Neural cell (in vitro differentiated cells): ENCODE data around the gene TMEM252. TPM values are rescaled to one million over a fixed set of nuclear protein-coding genes. Genes with fewer than 3 reads are reported as not detected.

Experiments used
- H2AFZ ChIP-seq: fragments of 200-600, 300-800 bp; sonication (generic), shearing (Covaris generic); 2 replicates; pipeline ENCODE4 v1.6.0; 2014; ENCODE audit warnings: low read depth, mild to moderate bottlenecking, antibody characterized with exemption, low read length, moderate library complexity
- H3F3A ChIP-seq: fragments of 200-600 bp; shearing (Covaris generic); 2 replicates; pipeline ENCODE4 v1.6.1; 2016; ENCODE audit warnings: mild to moderate bottlenecking, moderate library complexity, mixed read lengths, antibody characterized with exemption, low read length; ENCODE audit not compliant: insufficient read depth, poor library complexity, severe bottlenecking
- H3K27ac ChIP-seq: fragments of 200-600, 300-800 bp; sonication (generic), shearing (Covaris generic); 2 replicates; pipeline ENCODE4 v1.5.1; 2014; ENCODE audit warnings: mild to moderate bottlenecking, low read length, moderate library complexity
- H3K27me3 ChIP-seq: fragments of 300-800, 200-600 bp; sonication (generic), shearing (Covaris generic); 2 replicates; pipeline ENCODE4 v1.6.0; 2014; ENCODE audit warnings: mild to moderate bottlenecking, low read depth, low read length, moderate library complexity; ENCODE audit not compliant: insufficient read depth
- H3K36me3 ChIP-seq: fragments of 300-800, 200-600 bp; sonication (generic), shearing (Covaris generic); 2 replicates; pipeline ENCODE4 v1.5.1; 2014; ENCODE audit warnings: mild to moderate bottlenecking, antibody characterized with exemption, low read length, moderate library complexity; ENCODE audit not compliant: insufficient read depth
- H3K4me2 ChIP-seq: fragments of 300-800, 200-600 bp; sonication (generic), shearing (Covaris generic); 2 replicates; pipeline ENCODE4 v1.6.0; 2014; ENCODE audit warnings: mild to moderate bottlenecking, low read length
- H3K4me3 ChIP-seq: fragments of 300-800, 200-600 bp; sonication (generic), shearing (Covaris generic); 2 replicates; pipeline ENCODE4 v1.5.1; 2014; ENCODE audit warnings: mild to moderate bottlenecking, low read length, moderate library complexity
- H3K79me2 ChIP-seq: fragments of 200-600 bp; shearing (Covaris generic); replicated peaks from 2 replicates; pipeline ENCODE4 v1.6.0; 2014; ENCODE audit warnings: mild to moderate bottlenecking, low read length, moderate library complexity; ENCODE audit not compliant: insufficient read depth
- H3K9ac ChIP-seq: fragments of 300-800, 200-600 bp; sonication (generic), shearing (Covaris generic); 2 replicates; pipeline ENCODE4 v1.6.1; 2016; ENCODE audit warnings: mild to moderate bottlenecking, low read length, mixed read lengths
- H3K9me2 ChIP-seq: fragments of 200-600 bp; shearing (Covaris generic); 2 replicates; pipeline ENCODE4 v1.6.1; 2016; ENCODE audit warnings: mild to moderate bottlenecking, low read length, mixed read lengths; ENCODE audit not compliant: insufficient read depth
- H3K9me3 ChIP-seq: fragments of 200-600, 300-800 bp; sonication (generic), shearing (Covaris generic); 2 replicates; pipeline ENCODE4 v1.6.1; 2016; ENCODE audit warnings: mild to moderate bottlenecking, mixed run types, low read length, moderate library complexity, mixed read lengths
- H4K20me1 ChIP-seq: fragments of 200-600 bp; shearing (Covaris generic); 2 replicates; pipeline ENCODE4 v1.6.1; 2016; ENCODE audit warnings: mild to moderate bottlenecking, mixed run types; ENCODE audit not compliant: insufficient read depth
- CTCF ChIP-seq: fragments of 450-650 bp; IDR thresholded peaks from 2 replicates; pipeline ENCODE4 v1.5.1; 2014; ENCODE audit warnings: antibody characterized with exemption, mild to moderate bottlenecking, moderate library complexity; ENCODE audit not compliant: poor library complexity, severe bottlenecking
- EP300 ChIP-seq: fragments of 450-650 bp; conservative IDR thresholded peaks from 2 replicates; pipeline ENCODE4 v1.6.1; 2014; ENCODE audit warnings: antibody characterized with exemption, mild to moderate bottlenecking, moderate library complexity; ENCODE audit not compliant: poor library complexity, severe bottlenecking
- EZH2 ChIP-seq: fragments of 200-600, 300-800 bp; shearing (Covaris generic), sonication (generic); IDR thresholded peaks from 2 replicates; pipeline ENCODE4 v1.6.1; 2014; ENCODE audit warnings: antibody characterized with exemption, low read length, borderline replicate concordance, mild to moderate bottlenecking; ENCODE audit not compliant: insufficient read depth, poor library complexity, severe bottlenecking
- MXI1 ChIP-seq: fragments of 450-650 bp; conservative IDR thresholded peaks from 2 replicates; pipeline ENCODE4 v1.6.1; 2014; ENCODE audit warnings: antibody characterized with exemption, mild to moderate bottlenecking; ENCODE audit not compliant: poor library complexity, severe bottlenecking
- POLR2AphosphoS5 ChIP-seq: IDR thresholded peaks from 2 replicates; pipeline ENCODE4 v1.6.1; 2012
- RAD21 ChIP-seq: fragments of 450-650 bp; conservative IDR thresholded peaks from 2 replicates; pipeline ENCODE4 v1.6.1; 2014; ENCODE audit warnings: antibody characterized with exemption, mild to moderate bottlenecking, moderate library complexity
- REST ChIP-seq: IDR thresholded peaks from 2 replicates; pipeline ENCODE4 v1.6.1; 2012; ENCODE audit warnings: borderline replicate concordance
- SMC3 ChIP-seq: fragments of 450-650 bp; conservative IDR thresholded peaks from 2 replicates; pipeline ENCODE4 v1.6.1; 2014; ENCODE audit warnings: antibody characterized with exemption, mild to moderate bottlenecking, moderate library complexity; ENCODE audit not compliant: poor library complexity
- TAF1 ChIP-seq: IDR thresholded peaks from 2 replicates; pipeline ENCODE4 v1.6.1; 2012; ENCODE audit warnings: low read depth
- polyA plus RNA-seq: library from polyadenylated mRNA; depleted of rRNA; stranded (reverse); fragments of >200 nt; gene quantifications from 2 replicates; pipeline ENCODE4 v1.2.3, GENCODE V29; 2014

Gene TMEM252
- polyA plus RNA-seq, 1 donor from 2014 or later, result not detected

GRCh38 chr9:68577774-68578591 lies 37.3 kb upstream of the TMEM252 start:
- no peaks in the 10 kb centered on the region for H3K9me2 ChIP-seq
- H4K20me1 ChIP-seq, result no peaks in the 10 kb centered on the region
- H3K27me3 ChIP-seq, result no peaks in the 10 kb centered on the region
- H3K4me3 ChIP-seq, result no peak overlapping the region
- H3K9ac ChIP-seq, result no peak overlapping the region
- H3K79me2 ChIP-seq, result no peaks in the 10 kb centered on the region
- TF ChIP-seq EZH2, result no peak
- no peak for TF ChIP-seq EP300
- TF ChIP-seq POLR2AphosphoS5, result no peak
- no peak for TF ChIP-seq RAD21
- no peak for TF ChIP-seq TAF1
- no peak for TF ChIP-seq SMC3
- no peak for TF ChIP-seq REST
- TF ChIP-seq MXI1, result no peak
- TF ChIP-seq CTCF, result no peak
- H2AFZ ChIP-seq, result no peak overlapping the region
- H3K36me3 ChIP-seq, result no peaks in the 10 kb centered on the region
- H3K27ac ChIP-seq, result no peak overlapping the region
- no peaks in the 10 kb centered on the region for H3K9me3 ChIP-seq
- no peak overlapping the region for H3K4me2 ChIP-seq
- H3F3A ChIP-seq, result no peaks in the 10 kb centered on the region

DNA sequence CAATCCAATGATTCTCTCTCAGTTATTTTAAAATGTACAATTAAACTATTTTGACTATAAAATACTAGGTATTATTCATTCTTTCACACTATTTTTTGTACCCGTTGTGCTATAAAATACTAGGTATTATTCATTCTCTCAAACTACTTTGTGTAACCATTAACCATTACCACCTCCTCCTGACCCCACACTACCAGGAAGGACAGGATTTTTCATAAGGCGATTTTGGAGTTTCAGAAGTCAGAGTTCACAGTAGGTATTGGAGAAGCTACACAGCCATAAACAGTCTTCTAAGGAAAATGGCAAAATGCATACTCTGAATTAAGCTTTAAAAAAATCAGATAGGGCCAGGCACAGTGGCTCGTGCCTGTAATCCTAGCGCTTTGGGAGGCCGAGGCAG lies 35.1 kb upstream of the TMEM252 start:
- no peaks in the 10 kb centered on the region for H3K9me3 ChIP-seq
- no peak overlapping the region for H3K4me3 ChIP-seq
- TF ChIP-seq POLR2AphosphoS5, result no peak
- no peak for TF ChIP-seq REST
- TF ChIP-seq SMC3, result no peak
- no peaks in the 10 kb centered on the region for H3K36me3 ChIP-seq
- no peaks in the 10 kb centered on the region for H3K27me3 ChIP-seq
- H3K27ac ChIP-seq, result no peak overlapping the region
- no peaks in the 10 kb centered on the region for H3F3A ChIP-seq
- no peak overlapping the region for H3K9ac ChIP-seq
- H3K9me2 ChIP-seq, result no peaks in the 10 kb centered on the region
- no peaks in the 10 kb centered on the region for H4K20me1 ChIP-seq
- no peak overlapping the region for H3K4me2 ChIP-seq
- H2AFZ ChIP-seq, result no peak overlapping the region
- no peaks in the 10 kb centered on the region for H3K79me2 ChIP-seq
